ENCODE data around the gene JMY.
"Not testable (repeated sequence)": the region's sequence is repeated elsewhere in the genome, so short reads cannot be mapped to it uniquely, and the experiment has no call there.

Gene JMY

GRCh38 chr5:79237740-79238560 is 2.0 kb downstream of the JMY start:
- DNase-seq, result no peak

DNA sequence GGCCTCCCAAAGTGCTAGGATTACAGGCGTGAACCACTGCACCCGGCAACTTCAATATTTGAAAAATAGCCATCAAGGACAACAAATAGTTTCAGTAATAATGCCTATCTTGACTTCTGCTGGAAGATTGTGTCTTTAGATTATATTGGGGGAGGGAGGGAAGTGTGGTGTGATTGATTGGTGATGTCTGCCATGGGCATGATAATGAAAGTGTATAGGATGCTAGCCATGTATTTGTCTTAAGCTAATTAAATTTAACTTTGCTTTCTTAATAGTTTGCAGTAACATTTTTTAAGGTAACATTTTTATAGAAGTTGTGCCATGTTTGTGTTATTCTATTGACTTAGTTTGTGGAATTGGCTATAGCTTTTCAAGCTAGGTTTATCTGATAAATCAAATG is 4.6 kb downstream of the JMY start:
- no peak for DNase-seq

- no peak for DNase-seq
Observed at GRCh38 chr5:79241535-79241979, 5.6 kb downstream of the JMY start.

- DNase-seq, result no peak
Observed at GRCh38 chr5:79242242-79243039, 6.5 kb downstream of the JMY start.

DNA sequence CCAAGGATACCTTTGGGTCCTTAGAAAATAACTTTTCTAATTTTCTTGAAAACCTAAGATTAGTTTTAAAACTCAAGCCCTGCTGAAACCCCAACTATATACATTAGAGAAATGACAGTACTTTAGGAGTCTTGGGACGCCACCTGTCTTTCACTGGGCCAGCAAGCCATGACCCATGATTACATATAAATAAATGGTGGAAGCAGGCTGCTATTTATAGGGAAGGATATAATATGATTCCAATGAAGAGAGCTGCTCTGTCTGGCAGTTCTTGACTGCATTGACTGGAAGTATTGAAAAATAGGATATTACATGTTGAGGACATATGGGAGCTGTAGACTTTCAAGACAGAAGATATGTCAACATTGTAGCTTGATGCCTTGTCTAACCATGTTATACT is 7.3 kb downstream of the JMY start:
- DNase-seq, result no peak

GRCh38 chr5:79254067-79254466 is 18.1 kb downstream of the JMY start:
- not testable (repeated sequence) for DNase-seq

- no peak for DNase-seq
Observed at GRCh38 chr5:79255786-79256557, 20.0 kb downstream of the JMY start.

GRCh38 chr5:79256563-79256962 is 20.6 kb downstream of the JMY start:
- DNase-seq, result no peak

GRCh38 chr5:79257314-79257713 is 21.4 kb downstream of the JMY start:
- DNase-seq, result no peak

- no peak for DNase-seq
Observed at GRCh38 chr5:79258801-79259200, 22.9 kb downstream of the JMY start.

- no peak for DNase-seq
Observed at GRCh38 chr5:79259383-79259782, 23.5 kb downstream of the JMY start.

GRCh38 chr5:79259810-79260209 is 23.9 kb downstream of the JMY start:
- no peak for DNase-seq

DNA sequence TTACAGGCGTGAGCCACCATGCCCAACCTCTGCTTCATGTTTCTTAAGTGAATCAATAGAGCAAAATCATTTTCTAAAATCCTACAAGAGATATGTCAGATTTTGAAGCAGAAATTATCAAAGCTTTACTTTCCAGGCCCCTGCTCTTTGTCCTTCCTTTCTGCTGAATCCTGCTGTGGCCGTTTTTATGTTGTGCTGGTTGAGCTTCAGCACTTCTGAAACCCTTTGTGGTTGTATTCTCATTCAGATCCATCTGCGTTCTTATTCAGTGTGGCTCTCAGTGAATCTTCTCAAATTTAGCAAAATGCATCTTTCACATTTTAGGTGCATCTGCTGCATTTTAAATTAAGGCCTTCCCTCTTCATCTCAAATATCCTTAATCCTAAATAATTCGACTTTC is 26.0 kb downstream of the JMY start:
- no peak for DNase-seq

GRCh38 chr5:79263290-79263689 is 27.4 kb downstream of the JMY start:
- no peak for DNase-seq

- no peak for DNase-seq
Observed at GRCh38 chr5:79267180-79267579, 31.2 kb downstream of the JMY start.

DNA sequence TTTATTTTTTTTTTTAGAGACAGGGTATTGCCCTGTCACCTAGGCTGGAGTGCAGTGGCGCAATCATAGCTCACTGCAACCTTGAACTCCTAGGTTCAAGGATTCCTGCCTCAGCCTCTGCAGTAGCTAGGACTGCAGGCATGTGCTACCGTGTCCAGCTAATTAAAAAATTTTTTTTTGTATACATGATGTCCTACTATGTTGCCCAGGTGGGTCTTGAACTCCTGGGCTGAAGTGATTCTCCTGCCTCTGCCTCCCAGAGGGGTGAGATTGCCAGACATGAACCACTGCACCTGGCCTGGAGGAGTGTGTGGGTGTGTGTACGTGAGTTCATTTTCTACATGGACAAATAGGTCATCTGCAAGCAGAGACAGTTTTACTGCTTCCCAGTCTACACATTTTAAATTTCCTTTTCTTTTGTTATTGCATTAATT is 33.8 kb downstream of the JMY start:
- no peak for DNase-seq

GRCh38 chr5:79273341-79273740 is 37.4 kb downstream of the JMY start:
- no peak for DNase-seq

DNA sequence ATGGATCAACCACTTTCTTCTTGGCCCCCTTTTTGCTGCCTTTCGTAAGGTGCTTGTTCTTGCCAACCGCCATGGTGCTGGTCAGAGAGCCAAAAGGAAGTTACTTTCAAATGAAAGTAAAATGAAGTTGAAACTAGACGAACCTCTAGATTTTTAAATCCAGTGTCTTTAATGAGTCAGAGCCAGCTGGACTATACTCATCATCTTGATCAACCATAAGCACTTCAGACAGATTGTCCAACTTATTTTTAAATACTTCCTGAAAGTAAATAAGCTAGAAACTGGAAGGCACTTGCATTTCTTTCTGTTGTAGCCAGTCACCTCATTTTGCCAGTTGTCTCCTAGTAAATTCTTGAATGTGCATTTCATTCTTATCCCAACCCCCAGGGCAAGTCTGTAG is 48.9 kb downstream of the JMY start:
- no peak for DNase-seq

- DNase-seq, result no peak
Observed at GRCh38 chr5:79285285-79285684, 49.4 kb downstream of the JMY start.

DNA sequence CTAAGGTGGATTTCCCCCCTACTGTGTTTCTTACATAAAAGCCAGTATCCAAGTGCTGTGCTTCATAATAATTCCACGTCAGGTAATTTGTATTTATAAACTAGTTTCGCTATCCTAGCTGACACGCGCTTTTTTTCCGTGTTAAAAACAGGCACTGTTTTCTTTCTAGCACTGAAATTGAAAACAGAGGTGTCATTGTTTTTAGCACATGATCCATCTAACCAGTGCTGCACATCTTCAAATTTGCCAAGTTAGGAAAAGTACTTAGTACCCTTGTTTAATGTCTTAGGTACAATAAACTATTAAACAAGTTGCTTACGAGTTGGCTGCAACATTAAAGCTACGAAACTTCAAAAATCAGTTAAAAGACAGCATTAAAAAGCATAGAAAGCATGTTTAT is 49.9 kb downstream of the JMY start:
- DNase-seq, result no peak

DNA sequence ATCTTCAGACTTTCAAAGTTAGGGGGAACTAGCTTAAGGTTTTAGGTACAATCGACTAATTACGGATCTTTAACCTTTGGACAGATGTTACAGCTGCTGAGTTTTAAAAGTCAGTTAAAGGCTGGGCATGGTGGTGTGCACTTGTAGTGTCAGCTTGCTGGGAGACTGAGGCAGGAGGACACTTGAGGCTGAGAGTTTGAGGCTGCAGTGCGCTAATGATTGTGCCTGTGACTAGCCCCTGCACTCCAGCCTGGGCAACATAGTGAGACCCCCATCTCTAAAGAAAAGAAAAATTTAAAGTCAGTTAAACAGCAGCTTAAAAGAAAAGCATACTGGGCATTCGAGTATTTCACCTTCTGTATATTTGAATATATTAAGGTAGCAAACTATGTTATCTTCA is 51.4 kb downstream of the JMY start:
- no peak for DNase-seq

DNA sequence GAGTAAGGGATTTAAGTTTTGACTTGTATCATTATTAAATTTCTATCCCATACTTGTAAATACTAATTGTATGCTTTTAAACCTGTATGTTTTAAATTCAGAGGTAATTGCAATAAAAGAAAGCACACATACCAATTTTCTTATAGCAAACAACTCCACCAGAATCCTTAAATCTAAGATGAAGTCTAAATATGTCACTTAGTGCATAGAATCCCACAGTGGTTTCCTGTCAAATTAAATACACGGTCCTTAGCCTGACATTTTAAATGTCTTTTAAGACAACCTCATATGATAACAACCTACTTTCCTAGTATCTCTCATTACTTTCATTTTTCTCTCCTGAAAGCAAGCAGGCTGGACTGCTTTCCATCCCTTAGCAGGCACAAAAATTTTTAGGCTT is 52.0 kb downstream of the JMY start:
- no peak for DNase-seq

- DNase-seq, result no peak
Observed at GRCh38 chr5:79295029-79295428, 59.1 kb downstream of the JMY start.
